GM18502 (cell line): ENCODE measurements around the gene DSE.

Experiments used
- ATAC-seq: cut with Tn5 transposase; IDR thresholded peaks from one replicate; pipeline ENCODE4 v1.9.1; 2021; ENCODE audit warnings: mild to moderate bottlenecking; ENCODE audit not compliant: unreplicated experiment, poor library complexity

The DSE gene

GRCh38 chr6:116465246-116465645 lies 94.5 kb downstream of the DSE start:
- no peak for ATAC-seq

- no peak for ATAC-seq
These were observed 96.3 kb downstream of the DSE start for GRCh38 chr6:116467096-116467495.

- ATAC-seq: no peak
These were observed 96.8 kb downstream of the DSE start for GRCh38 chr6:116467514-116467913.

DNA sequence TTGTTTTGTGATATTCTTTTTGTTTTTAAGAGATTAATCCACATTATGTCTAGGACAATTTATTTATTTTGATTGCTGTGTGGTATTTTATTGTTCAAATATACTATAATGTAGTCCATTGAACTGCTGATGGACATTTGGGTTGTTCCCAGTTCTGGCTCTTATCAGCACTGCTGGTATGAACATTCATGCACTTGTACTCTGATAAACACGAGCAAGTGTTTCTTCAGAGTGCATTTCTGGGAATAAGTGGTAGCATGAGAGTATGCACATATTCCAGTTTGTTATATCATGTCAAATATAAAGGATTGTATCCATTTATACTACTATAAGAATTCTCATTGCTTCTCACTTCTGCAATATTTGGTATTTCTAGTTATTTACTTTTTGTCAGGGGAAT lies 97.5 kb downstream of the DSE start:
- no peak for ATAC-seq

- no peak for ATAC-seq
These were observed 100.8 kb downstream of the DSE start for GRCh38 chr6:116471531-116471930.

GRCh38 chr6:116472706-116473105 lies 102.0 kb downstream of the DSE start:
- no peak for ATAC-seq

DNA sequence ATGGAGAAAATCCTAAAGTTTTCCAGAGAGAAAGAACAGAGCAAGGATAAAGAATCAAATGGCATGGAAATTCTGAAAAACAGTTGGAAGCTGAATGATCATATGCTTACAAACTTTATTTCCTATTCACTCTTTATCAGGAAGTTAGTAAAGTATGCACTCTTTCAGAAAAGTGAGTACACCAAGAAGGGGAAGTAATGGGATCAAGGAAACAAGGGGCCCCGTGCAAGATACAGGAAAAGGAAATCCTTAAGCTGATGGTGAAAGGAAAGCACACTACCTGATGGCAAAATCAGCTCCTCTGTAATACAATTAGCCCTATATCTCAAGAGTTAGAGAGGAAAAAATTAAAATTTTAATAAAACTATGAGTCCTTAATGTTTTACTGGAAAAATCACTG lies 104.4 kb downstream of the DSE start:
- ATAC-seq: no peak

DNA sequence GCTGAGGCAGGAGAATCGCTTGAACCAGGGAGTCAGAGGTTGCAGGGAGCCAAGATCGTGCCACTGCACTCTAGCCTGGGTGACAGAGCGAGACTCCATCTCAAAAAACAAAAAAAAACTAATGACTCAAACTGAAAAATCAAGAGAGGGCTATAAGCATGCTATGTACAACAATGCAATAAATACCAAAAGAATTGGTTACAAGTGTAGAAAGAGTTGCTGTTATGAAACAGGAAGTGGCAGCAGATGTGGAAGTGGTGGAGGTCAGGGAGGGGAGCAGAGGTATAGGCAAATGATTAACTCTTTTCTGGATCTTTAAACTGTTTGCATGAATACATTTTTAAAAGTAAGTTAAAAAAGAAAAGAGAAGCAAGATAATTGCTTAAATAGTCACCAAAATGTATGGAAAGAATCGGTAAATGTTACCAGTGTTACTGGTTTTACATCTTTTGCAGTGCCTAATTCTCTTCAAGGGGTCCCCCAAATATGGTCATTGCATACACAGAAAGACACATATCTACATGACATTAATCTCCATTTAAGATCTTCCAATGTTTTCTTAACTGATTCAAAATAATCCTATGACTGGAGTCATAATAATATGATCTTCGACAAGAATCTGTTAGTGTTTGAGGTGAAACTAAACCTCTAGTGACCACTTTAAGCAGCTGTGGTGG lies 105.4 kb downstream of the DSE start:
- peak; percentile 100 for ATAC-seq

- no peak for ATAC-seq
These were observed 112.0 kb downstream of the DSE start for GRCh38 chr6:116482780-116483179.

- no peak for ATAC-seq
These were observed 112.9 kb downstream of the DSE start for GRCh38 chr6:116483616-116484015.

DNA sequence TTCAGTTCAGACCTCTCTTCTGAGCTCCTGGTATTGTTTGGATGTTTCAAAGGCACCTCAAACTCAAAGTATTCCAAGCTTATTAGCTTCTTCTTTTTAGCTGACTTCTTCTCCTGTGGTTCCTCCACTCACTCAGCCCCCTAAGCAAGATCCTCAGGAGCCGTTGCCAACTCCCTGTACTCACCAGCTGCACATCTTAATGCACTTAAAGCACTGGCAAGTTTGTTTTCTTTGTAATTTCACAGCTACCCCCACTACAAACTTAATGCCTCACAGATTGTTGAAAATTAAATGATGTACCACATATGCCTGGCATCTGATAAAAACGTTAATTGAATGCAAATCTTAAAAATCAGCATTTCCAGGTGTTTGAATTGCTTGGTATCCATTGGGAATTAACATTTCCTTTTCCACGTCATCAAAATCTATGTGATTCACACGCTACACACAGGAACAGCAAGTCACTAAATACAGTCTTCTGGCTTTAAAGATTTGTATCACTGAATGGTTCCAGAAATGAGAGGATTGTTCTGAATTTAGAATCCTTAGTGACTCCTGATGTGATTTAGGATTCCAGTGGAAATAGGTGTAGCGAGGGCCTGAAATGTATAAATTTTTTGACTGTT lies 114.9 kb downstream of the DSE start:
- ATAC-seq: no peak

DNA sequence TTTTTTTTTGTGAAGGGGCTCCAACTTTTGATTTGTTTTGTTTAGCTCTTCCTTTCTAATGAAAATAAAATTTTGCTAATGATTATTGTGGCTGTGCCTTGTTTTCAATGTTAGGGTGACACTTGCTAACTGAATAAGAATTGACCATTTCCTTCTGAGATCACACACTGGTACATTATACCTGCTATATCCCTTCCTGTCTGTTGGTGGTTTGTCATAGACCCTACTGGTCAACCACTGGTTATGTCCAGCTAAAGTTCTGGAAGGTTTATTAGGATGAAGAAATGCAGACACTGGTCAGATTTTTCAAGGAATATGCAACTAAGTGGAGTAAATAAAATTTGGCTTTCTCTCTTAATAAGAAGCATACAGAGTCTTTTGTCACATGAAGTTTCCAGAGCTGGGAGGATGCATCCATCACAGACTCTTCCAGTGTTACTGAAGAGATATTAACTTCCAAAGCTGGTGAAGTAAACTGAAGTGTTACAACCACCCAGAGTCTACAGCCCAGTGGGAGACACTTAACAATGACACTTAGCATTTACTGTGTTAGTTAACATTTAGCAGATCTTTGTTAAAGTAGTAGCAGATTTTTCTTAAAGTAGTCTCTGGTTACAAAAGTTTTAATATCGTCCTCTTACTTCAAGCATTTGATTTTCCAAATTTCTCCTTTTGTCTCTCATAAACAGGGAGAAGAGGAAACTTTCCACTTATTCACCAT lies 121.0 kb downstream of the DSE start:
- no peak for ATAC-seq

DNA sequence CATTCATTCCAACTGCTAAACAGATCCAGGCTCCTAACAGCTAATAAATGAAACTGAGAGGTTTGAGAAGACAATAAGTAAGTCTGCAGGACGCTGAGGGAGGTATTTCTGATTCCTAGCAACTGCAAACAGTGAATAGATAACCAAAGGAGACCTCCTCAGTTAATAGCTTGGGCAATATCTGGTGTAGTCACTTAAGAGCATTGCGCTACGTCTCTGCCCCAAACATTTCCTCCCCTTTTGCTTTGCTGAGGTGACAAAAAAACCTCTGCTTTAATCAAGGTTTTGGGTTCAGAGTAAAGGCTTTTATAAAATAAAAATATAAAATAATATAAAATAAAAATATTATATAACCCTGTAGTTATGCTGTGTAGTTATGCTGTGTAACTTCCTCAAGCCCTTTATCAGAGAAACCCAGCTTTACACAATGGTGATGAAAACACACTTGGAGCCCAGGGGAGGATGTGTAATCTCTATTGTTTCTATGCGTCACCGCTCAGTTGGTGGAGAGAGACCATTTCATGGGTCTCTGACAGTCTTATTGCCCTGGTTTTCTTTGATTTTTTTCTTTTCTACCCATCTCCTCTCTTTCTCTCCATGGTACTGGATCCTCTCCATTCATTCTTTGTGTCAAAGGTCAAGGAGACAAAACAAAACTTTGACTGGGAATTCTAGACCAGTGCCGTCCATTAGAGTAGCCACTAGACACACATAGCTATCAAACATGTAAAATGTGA lies 121.8 kb downstream of the DSE start:
- no peak for ATAC-seq
